ENCODE data around the gene CPVL. TPM values are rescaled to one million over a fixed set of nuclear protein-coding genes. Genes with fewer than 3 reads are reported as not detected.

Gene CPVL
- total and polyA plus RNA-seq, 2 of the 8 experiments (the other 6 are each of a cell fraction or from before 2014, with no cell fraction given), result 40.0 to 55.0 TPM

GRCh38 chr7:29080803-29081202, 65.5 kb downstream of the CPVL start (continued):
- no peak for TF ChIP-seq SIRT6 (IDR thresholded peaks at IDR 0.05; ENCODE audit: low read length)
- TF ChIP-seq SUZ12 (IDR thresholded peaks at IDR 0.05; ENCODE audit: low read length), result no peak
- no peak for TF ChIP-seq SP1 (IDR thresholded peaks at IDR 0.05; ENCODE audit: low read depth, low read length)

Measured in H1 (cell line).